ENCODE measurements around the gene RNF5.

DNA sequence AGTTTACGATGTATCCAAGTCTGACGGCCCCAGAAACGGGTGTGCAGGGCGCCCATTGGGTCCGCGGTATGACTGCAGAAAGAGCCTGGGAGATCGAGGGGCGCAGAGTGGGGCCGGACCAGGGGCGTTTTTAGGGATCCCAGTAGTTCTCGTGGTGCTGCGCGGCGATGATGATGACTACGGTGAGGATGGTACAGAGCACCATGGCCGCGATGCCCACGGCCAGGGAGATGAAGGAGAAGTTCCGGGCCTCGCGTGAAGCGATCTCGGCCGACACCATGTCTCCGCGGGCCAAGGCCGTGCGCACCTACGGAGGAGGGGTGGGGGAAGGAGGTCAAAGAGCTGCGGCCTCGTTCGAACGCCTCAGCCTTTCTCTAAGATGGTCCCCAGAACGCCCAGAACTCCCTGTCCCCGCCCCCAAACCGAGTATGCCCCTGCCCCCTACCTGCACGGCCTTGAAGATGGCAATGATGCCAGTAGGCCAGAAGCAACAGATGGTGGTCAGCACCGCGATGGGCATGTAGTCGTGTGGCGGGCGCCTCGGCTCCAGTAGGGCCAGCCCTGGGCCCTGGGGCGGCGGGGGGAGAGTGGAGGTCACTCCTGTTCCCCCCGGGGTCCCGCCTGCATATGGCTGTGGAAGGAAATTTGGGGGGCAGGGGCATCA lies 29.0 kb upstream of the RNF5 start:
- no peak for TF ChIP-seq EP300 (IDR thresholded peaks at IDR 0.05)
- TF ChIP-seq POLR2A (IDR thresholded peaks at IDR 0.05): no peak
- TF ChIP-seq, protein P1, sequence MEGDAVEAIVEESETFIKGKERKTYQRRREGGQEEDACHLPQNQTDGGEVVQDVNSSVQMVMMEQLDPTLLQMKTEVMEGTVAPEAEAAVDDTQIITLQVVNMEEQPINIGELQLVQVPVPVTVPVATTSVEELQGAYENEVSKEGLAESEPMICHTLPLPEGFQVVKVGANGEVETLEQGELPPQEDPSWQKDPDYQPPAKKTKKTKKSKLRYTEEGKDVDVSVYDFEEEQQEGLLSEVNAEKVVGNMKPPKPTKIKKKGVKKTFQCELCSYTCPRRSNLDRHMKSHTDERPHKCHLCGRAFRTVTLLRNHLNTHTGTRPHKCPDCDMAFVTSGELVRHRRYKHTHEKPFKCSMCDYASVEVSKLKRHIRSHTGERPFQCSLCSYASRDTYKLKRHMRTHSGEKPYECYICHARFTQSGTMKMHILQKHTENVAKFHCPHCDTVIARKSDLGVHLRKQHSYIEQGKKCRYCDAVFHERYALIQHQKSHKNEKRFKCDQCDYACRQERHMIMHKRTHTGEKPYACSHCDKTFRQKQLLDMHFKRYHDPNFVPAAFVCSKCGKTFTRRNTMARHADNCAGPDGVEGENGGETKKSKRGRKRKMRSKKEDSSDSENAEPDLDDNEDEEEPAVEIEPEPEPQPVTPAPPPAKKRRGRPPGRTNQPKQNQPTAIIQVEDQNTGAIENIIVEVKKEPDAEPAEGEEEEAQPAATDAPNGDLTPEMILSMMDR (IDR thresholded peaks at IDR 0.05): no peak
